Measurements from ENCODE around the gene RGS7.
"Not testable (repeated sequence)": the region's sequence is repeated elsewhere in the genome, so short reads cannot be mapped to it uniquely, and the experiment has no call there.

The RGS7 gene

DNA sequence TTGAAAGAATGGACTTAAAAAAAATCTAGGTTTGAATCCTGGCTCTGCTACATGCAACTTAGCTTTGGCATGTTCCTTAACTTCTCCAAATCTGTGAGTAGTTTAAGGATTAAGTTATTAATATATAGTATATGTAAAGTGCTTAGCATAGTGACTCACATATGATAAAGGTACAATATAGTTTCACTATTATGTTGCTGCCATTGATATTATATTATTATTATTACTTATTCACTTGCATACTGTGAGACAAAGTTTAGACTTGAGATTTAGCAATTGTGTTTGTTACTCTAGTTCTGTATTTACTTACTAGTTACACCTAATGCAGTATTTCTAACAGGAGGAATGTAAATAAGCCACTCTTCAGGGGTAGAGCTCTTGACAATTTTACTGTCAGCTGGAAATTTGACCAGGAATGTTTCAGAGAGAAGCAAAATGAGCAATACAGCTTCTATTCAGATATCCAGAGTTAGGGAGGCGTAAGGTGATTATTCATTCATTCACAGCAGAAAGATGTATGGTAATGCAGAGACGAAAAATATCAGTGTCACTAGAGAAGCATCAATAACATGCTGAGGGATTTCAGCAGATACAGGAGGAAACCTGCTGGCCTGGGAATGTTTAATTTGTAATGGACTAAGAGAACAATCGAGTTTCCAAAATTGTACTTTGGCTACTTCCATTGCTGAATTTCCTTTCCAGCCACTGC lies 25.5 kb downstream of the RGS7 start:
- DNase-seq (ENCODE audit: low read depth), result no peak

DNA sequence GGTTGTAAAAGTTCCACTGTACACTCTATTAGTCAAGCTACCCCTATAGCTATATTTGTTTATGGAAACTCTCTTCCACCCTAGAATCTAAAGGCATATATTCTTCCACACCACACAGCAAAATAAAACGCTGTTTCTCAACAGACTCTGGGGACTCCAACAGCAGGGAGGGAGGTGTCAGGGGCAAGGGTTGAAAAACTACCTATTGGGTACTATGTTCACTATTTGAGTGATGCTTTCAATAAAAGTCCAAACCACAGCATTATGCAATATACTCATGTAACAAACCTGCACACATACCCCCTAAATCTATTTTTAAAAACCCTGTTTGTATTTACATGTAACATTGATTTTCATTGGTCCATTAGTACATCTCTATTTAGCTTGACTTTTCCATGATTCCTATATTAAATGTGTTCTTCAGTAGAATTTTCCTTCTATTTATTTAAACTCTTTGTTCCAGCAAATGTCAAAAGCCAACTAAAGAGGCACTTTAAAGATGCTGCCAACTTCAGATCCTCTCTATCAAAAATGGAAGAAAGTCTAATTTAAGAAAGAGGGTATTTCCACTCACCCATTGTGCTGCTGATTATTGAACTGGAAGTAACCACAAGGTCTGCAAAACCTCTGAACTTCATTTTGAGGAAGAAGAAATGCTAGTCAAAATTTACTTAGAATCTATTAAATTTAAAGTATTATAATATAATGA lies 26.2 kb downstream of the RGS7 start:
- no peak for DNase-seq (ENCODE audit: low read depth)

DNA sequence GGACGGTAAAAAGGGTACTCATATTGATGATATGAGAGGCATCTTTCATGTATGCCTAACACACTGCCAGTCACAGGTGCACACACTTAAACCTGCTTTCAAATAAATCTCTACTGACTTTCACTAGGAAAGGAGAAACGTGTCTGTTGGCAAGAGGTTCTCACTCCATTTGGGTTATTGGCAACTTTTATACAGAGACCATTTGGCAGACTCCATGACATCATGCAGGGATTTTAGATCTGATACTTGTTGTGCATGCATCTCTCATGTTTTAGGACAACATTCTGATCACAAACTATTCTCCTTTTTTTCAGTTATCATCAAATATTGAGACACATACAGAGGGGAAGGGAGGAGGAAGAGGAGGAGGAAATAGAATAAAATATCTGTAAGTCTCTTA lies 31.5 kb downstream of the RGS7 start:
- DNase-seq (ENCODE audit: low read depth), result no peak

DNA sequence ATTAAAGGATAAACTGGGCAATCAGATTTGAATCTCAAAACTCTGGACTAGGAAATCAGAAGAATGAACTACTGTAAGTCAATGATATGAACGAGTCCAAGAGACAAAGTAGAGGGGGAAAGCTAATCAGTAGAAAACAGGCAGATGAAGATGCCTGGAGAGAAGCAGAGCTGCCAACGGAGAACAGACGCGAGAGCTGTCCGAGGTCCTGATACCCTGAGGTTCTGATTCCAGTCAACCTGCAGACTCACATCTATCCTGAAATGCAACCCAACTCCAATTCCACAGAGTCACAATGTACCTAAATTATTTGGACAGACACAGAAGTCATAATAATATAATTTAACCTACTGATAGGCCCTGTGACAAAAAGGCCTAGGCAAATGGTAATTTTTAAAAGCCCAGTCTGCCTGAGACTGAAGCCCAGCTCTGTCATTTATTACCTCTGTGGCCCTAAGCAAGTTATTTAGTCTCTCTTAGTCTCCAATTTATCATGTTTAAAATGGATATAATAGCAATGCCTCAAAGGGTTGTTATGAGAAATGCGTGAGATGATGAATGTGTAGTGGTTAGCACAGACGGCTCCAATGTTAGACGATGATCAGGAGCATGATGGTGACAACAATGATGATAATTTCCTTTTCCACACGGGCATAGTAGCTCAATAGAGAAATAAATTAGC lies 33.4 kb downstream of the RGS7 start:
- DNase-seq (ENCODE audit: low read depth), result no peak

DNA sequence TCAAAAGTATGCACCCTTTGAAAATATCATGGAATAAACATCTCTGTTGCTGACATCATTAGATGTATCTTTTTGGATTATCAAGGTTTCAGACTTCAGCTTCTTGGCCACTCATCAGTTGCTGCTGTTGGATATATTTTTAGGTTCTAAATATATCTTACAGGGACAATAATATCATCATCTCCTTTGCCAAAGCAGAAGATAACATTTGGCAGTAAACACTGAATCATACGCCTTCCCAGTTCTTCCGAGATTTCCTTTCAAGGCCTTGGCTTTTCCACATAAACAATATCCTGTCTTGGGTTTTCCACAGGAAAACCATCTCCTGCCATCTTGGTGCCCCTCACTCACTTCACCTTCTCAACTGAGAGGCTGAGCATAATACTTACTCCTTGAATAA lies 39.3 kb downstream of the RGS7 start:
- DNase-seq (ENCODE audit: low read depth), result no peak

DNA sequence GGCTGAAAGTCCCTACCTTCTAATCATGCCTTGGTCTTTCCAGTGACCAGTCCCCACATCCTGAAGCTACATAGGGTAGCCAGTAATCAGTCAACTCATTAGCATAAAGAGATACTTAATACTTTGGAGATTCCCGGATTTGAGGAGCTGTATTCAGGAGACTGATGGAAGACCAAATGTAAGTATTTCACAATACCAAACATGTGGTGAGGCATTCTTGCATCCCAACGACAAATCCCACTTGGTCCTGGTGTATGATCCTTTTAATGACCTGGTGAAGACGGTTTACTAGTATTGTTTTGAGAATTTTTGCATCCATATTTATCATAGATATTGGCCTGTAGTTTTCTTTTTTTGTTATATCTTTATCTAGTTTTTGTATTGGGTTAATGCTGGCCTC lies 40.6 kb downstream of the RGS7 start:
- no peak for DNase-seq (ENCODE audit: low read depth)

DNA sequence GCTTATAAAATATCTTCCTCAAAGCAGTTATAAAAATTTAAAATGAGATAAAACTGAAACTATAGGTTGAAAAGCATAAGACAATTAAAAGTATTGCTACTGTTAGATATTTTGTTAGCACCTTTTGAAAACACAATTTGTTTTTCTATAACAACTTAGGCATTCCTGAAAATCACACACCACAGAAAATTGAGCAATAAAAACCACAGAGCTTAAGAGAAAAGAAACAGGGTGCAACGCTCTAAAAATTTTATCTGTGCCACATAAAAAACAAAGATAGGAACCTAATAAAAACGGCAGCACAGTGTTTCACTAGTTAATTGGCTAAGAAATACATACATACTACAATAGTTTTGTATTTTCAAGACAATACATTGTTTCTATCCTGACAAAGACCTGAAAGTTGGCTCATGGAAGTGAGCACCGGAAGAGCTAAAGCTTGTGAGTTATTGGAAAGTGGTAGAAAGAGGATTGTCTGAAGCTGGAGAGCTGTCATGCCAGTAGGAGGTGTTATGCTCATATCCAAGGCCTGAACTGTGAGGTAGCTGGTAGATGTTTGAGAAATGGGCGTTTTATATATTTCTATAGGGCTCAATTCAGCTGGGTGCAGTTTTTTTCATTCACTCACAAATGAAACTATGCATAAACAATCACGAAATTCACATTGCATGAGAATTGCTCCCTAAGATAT lies 45.8 kb downstream of the RGS7 start:
- DNase-seq (ENCODE audit: low read depth), result no peak

- DNase-seq (ENCODE audit: low read depth), result no peak
These were observed 46.6 kb downstream of the RGS7 start for GRCh38 chr1:241310451-241310850.

- DNase-seq (ENCODE audit: low read depth), result no peak
These were observed 47.4 kb downstream of the RGS7 start for GRCh38 chr1:241309651-241310050.

DNA sequence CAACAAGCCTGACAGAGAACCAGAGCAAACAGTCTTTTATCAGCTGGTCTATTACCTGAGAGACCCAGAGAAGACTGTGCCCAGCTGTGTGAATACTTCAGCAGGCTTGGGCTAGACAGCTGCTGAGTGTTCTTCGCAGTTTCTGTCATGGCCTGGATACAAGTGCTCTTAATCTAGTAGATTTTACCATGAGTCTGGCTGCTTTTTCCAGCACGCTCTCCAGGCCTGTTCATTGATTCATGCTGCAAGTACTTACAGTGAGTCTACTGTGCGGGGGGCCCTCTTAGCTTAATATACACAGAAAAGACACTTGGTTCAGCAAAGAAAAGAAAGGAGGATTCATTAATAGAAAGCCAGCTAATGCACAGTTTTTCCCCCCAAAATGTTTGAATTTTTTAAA lies 48.5 kb downstream of the RGS7 start:
- no peak for DNase-seq (ENCODE audit: low read depth)

- no peak for DNase-seq (ENCODE audit: low read depth)
These were observed 49.0 kb downstream of the RGS7 start for GRCh38 chr1:241308011-241308410.

DNA sequence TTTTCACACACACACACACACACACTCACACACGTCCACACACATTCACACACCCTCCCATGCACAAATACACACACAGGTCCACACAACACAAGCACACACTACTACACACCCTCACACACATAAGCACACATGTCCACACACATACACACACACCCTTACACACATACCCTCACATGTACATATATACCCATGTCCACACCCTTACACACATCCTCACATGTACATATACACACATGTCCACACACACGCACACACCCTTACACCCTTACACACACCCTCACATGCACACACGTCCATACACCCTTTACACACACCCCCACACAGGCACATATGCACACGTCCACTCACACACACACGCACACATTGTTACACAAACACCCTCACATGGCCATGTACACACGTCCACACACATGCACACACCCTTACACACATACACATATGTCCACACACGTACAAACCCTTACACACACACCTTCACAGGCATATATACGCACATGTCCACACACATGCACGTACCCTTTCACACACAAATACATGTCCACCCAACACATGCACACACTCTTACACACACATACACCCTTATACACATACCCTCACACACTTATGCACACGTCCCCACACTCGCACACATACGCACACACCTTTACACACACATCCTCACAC lies 50.7 kb downstream of the RGS7 start:
- DNase-seq (ENCODE audit: low read depth), result no peak

DNA sequence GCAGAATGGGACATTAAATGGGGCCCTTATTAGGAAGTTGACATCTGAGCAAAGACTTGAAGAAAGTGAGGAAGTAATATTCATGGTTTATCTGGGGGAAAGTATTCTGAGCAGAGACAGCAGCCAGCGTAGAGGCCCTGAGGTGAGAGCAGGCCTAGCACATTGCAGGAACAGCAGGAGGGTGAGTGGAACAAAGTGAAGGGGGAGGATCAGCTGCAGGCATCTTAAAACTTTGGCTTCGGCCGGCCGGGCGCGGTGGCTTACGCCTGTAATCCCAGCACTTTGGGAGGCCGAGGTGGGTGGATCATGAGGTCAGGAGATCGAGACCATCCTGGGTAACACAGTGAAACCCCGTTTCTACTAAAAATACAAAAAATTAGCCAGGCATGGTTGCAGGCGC lies 55.0 kb downstream of the RGS7 start:
- not testable (repeated sequence) for DNase-seq (ENCODE audit: low read depth)

DNA sequence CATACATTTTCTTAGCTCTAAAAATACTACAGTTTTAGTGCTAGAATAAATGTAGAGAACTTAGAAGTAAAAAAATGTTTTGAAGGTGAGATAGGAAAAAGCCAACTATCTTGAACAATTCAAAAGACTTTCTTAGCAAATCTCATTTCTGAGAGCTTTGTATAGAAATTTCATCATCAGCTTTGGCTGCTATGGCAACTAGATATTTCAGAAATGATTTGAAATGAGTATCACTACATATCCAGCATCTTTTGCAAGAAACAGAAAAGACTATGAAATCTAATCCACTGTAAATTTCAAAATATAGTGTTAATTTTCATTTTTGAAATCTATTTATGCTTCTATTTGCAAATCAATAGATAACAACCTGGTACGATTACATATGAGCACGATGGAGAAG lies 57.7 kb downstream of the RGS7 start:
- no peak for DNase-seq (ENCODE audit: low read depth)

GRCh38 chr1:241292973-241293372 lies 64.0 kb downstream of the RGS7 start:
- no peak for DNase-seq (ENCODE audit: low read depth)

- not testable (repeated sequence) for DNase-seq (ENCODE audit: low read depth)
These were observed 65.5 kb downstream of the RGS7 start for GRCh38 chr1:241291548-241291947.

GRCh38 chr1:241286486-241286885 lies 70.5 kb downstream of the RGS7 start:
- DNase-seq (ENCODE audit: low read depth), result no peak

DNA sequence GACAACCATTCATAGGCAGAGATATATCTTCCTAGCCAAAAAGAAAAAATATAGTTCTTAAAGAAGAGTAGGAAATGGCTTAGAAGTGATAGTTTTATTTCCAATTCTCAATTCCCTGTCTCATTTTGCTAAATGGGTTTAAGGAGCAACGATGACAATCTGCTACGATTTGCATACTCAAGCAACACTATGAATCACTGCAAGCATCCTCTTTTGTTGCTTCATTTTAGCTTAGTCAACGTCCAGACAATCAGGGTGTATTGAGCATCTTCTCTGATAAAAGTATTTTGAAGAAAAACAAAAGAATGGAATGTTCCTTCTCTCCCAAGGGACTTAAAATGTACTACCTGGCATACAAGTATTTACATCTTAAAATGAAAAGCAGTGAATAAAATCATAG lies 80.6 kb downstream of the RGS7 start:
- DNase-seq (ENCODE audit: low read depth), result no peak

- no peak for DNase-seq (ENCODE audit: low read depth)
These were observed 81.0 kb downstream of the RGS7 start for GRCh38 chr1:241275981-241276380.

DNA sequence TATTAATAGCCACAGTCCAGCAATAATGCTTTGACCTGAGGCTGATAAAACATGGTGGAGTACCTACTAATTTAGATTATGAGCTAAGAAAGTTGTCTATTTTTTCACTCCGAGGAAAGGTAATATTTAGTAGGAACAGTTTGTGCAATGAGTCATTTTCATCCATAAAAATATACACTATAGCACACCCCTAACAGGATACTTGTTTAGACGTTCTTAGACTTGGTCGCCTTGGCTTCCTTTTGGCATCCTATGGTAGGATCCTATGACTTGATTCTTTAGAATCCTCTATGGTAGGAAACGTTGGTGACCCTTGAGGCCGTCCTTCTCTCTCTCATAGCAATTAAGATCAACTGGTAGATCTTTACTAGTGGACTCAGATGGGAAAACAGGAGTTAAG lies 81.8 kb downstream of the RGS7 start:
- no peak for DNase-seq (ENCODE audit: low read depth)

- DNase-seq (ENCODE audit: low read depth), result no peak
These were observed 82.3 kb downstream of the RGS7 start for GRCh38 chr1:241274693-241275092.

DNA sequence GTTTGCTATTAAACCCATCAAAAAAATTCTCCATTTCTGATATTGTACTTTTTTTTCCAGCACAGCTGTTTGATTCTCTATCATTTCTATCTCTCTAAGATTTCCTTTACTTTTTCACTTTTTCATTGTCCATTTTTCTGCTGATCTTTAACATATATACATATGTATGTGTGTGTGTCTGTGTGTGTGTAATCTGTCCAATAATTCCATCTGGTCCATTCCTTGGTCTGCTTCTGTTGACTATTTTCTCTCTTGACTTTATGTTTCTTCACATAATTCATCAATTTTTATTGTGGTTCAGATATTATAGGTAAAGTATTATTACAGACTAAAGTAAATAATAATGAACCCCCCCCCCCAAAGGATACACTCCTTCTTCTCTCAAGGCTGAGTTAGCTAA lies 84.2 kb downstream of the RGS7 start:
- DNase-seq (ENCODE audit: low read depth), result no peak
